ENCODE results near the gene TNFRSF21.

Gene TNFRSF21

DNA sequence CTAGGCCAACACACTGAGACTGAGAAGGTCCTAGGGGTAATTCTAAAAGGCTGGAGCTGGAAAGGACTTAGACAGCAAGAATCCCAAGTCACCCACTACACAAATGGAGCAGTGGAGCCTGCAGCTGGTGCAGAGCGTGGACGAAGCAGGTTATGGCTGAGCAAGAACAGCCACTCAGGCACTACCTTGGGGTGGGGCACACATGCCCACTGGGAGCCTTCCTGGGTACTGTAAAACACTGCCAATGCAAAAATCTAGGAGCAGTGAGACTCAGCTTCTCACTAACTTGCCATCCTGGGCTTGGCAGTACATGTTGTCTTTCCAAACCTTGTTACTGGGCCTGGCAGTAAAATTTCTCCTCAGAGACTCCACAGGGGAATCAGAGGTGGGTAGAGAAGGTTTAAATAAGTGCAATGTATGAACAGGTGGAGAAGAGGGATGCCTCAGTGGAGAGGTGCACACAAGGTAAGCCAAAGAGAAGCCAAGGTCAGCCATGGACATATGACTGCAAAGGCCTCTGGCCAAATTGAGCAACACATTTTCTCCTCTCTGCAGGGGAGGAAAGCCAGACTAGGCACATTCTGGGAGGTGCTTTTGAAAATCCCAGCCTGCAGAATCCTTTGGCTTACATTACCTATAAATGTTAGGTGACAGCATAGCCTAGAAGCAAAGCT is 105.6 kb downstream of the TNFRSF21 start:
- no peak for DNase-seq

GRCh38 chr6:47203266-47203937 is 106.3 kb downstream of the TNFRSF21 start:
- DNase-seq: no peak

DNA sequence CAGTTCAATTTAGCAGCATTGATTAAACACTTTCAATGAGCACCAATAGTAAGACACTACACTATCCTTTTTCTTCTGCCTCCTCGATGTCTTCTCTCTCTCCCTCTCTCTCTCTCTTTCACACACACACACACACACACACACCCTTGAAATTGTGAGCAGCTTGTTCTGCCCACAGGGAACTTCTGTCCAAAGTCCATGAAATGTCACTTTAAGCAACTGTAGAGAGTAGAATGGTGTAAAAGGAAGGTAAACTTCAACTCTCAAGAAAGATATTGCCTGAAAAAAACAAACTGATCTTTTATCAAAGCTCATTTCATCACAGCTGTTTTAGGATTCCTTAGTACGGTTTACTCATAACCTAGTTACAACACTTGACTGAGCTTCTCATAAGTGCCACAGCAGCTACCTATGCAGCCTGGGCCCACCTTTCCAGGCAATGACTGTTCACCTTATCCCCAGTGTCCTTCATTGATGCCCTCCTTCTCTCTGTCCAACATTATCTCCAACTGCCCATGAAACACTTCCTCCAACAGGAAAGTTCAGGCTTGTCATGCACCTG is 107.0 kb downstream of the TNFRSF21 start:
- no peak for DNase-seq

DNA sequence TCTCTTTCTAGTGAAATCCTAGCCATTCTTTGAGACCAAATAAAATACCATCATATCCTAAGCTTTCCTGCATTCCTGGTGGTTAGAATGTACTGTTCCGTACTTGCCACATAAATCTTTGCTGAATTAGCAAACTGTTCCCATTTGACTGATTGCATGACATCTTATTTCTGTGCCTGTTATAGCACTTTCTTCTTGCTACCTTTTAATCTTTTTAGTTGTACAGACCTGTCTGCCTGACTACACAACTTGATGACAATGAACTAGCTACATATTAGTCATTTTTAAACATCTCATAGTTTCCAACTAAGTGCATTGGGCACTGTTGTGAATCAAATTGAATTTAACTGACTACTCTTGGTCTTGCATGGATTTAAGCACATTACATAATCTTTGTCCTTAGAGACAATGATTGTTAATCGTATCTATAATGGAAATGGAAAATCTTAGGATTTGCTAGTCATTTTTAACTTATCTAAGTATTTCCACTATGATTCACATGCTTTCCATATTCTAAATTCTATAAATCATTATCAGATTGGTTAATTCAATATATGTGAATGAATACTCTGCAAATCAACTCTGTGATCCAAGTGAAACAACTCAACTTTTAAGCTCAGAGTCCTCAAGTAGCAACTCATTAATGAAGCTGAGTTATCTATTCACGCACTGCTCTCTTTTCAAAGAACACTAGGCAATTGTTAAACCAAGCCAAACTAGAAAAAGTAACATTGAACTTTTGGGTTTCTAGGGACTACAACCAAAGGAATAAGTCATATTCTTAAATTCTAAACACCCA is 109.0 kb downstream of the TNFRSF21 start:
- no peak for DNase-seq

GRCh38 chr6:47197682-47198640 is 111.7 kb downstream of the TNFRSF21 start:
- no peak for DNase-seq

- DNase-seq: no peak
Observed at GRCh38 chr6:47196113-47196512, 113.6 kb downstream of the TNFRSF21 start.

GRCh38 chr6:47195011-47195650 is 114.6 kb downstream of the TNFRSF21 start:
- DNase-seq: no peak

GRCh38 chr6:47188588-47189021 is 121.1 kb downstream of the TNFRSF21 start:
- DNase-seq: no peak

- no peak for DNase-seq
Observed at GRCh38 chr6:47187893-47188587, 121.7 kb downstream of the TNFRSF21 start.

DNA sequence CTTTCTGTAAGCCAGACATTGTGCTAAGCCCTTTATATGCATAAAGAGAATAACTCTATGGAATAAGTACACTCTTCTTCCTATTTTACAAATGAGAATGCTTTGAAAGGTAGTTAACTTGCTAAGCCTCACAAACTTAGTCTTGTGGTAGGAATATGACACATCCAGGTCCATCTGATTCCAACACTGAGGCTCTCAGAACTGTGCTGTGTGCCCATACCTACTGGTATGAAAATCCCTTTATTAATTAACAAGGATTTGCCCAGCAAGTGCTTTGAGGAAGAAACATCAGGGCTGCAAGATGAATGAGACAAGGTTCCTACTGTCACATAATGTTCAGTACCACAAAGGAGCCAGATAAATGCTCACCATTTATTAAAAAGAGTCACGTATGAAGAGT is 122.6 kb downstream of the TNFRSF21 start:
- DNase-seq: no peak

- DNase-seq: no peak
Observed at GRCh38 chr6:47182291-47182957, 127.3 kb downstream of the TNFRSF21 start.

- DNase-seq: no peak
Observed at GRCh38 chr6:47181681-47182080, 128.0 kb downstream of the TNFRSF21 start.
